HG03139 (cell line): ENCODE results near the gene ADD2.

Experiments used
- ATAC-seq: cut with Tn5 transposase; IDR thresholded peaks from one replicate; pipeline ENCODE4 v1.9.1; 2021; ENCODE audit not compliant: unreplicated experiment

The ADD2 gene

GRCh38 chr2:70724366-70724765 lies 43.6 kb downstream of the ADD2 start:
- ATAC-seq, result no peak

DNA sequence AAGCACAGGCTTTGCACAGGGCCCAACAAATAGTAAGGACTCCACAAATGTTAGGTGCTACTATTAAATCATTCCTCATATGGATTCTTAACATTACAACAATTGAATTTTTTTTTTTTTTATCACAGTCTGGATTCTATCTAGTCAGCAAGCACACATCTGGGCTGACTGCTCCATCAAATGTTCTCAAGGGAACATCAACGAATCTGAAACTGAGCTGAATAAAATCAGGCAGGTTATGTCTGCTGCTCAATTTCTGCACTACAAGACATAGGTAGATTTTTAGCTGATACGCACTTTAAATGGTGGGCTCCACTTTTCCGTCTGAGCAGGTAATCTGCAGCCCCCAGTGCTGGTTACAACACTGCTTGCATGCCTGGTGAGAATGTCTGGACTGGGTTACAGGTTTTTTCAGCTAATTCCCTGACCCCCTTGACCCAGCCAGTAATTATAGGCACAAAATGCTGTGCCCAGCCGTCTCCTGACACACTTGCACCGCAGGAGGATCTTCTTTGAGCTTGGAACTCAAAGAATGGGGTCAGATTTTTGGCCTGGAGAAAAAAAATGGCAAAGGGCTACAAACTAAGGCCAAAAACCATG lies 44.6 kb downstream of the ADD2 start:
- no peak for ATAC-seq

DNA sequence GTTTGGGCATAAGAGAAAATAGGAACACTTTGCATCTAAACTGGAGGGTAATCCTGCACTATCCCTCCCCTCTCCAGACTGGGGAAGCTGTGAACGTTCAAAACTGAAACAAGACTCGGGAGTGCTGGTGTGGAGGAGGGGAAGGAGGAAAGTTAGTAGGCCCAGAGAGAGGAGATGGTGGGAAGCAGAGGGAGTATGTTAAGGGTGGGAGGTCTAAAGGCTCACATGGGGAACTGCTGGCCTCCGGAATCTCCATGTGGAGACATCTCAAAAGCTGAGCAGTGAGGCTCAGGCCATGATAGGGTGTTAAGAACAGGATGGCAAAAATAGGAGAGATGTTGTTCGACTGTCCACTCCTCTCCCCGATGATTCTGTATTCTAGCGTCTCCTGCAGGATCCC lies 47.9 kb downstream of the ADD2 start:
- ATAC-seq, result no peak

DNA sequence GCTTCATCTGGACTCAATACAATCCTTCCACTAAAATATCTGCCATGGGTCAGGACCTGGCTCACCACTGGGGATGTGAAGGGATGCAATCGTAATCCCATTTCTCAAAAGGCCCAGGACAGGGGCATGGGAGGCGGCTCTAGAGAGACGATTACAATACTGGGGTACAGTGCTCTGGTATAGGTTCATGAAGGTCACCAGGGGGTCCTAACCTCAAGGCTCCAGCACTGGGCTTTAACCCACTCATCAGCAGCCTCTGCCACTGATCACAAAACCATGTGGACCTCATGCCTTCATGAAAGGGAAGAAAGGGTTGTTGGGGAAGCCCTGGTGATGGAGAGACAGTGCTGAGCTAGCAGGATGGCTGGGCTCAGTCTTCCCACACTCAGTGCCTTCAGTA lies 48.8 kb downstream of the ADD2 start:
- ATAC-seq, result no peak

- ATAC-seq, result no peak
Observed at GRCh38 chr2:70718736-70719135, 49.3 kb downstream of the ADD2 start.

DNA sequence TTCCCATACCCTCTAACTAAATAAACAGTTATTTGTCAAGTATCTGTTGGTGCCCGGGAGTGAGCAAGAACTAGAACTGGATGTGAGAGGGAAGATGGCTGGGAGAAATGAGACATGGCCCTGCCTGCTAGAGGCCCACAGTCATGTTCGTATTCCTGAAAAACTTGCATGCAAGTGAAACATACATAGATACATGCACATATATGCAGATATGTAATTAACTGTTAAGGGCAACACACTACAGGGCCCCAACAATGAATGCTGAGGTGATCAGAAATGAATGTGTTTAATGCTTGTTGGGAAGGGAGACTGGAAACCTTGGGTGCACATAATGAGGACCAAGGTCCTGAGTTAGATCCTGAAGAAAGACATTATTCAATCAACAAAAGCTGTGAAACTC lies 49.8 kb downstream of the ADD2 start:
- ATAC-seq, result no peak

GRCh38 chr2:70717431-70718038 lies 50.5 kb downstream of the ADD2 start:
- no peak for ATAC-seq

- no peak for ATAC-seq
Observed at GRCh38 chr2:70716951-70717350, 51.0 kb downstream of the ADD2 start.

- ATAC-seq, result no peak
Observed at GRCh38 chr2:70716131-70716743, 51.8 kb downstream of the ADD2 start.

GRCh38 chr2:70715071-70715985 lies 52.7 kb downstream of the ADD2 start:
- no peak for ATAC-seq

DNA sequence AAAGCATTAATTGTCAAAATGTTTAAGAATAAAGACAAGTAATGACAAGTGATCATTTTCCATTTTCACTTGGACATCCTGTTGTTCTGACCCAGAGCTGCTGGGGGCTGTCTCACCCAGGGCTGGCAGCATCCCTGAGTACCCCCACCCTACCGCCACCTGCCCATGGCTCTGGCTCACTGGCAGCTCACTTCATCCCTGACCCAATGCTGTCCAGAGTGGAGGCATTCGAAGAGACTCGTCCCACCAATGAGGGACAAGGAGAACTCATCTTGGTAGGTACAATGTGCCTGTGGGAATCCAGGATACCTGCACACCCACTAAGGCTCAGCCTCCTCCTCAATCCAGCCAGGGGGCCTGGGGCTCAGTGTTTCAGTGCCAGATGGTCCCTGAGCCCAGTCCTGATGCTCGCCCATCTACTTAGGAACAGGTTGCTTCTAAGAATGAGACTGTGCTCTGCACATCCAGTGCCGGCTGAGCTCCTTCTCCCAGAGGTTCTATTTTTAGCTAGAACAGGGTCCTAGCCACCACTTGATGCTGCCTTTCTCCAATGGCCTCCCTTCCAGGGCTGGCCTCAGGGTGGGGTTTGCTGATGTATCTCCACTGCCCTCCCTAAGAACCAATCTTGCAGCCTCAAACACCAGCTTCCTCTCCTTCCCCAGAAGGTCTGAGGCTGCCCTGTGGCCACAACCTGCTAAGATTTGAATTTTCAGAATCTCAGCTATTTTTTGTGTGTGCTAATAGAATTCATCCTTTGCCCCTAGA lies 53.7 kb downstream of the ADD2 start:
- ATAC-seq, result no peak

- ATAC-seq, result no peak
Observed at GRCh38 chr2:70712916-70713315, 55.1 kb downstream of the ADD2 start.

- no peak for ATAC-seq
Observed at GRCh38 chr2:70711191-70711590, 56.8 kb downstream of the ADD2 start.

DNA sequence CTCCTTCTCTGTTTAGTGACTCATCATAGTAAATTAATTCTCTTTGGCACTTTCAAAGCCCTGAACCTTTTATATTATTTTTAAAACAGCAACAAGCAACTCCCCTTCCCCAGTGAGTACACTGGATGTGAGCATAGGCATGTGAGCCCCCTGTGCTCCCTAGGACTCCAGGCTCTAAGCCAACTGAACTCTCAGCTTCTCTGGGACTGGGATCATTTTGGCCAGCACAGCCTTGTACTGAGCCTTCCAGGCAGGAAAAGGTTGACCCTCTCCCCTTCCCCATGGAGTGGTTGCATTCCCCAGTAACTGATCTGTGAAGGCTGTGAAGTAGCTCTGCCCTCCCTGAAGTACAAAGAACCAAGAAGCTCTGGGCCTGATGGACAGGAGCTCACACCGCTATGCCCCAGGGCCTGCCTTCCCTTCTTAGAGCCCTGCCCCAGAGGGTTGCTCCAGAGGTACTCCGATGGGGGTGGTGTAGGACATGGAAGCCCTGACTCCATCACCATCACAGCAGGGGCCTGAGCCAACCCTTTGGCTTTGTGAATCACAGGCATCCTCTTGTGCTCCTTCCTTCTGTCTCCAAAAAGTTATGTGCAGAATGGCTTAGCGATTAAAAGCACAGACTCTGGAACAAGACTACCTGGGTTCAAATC lies 57.8 kb downstream of the ADD2 start:
- no peak for ATAC-seq

- ATAC-seq, result no peak
Observed at GRCh38 chr2:70709275-70710037, 58.5 kb downstream of the ADD2 start.

- ATAC-seq, result no peak
Observed at GRCh38 chr2:70708376-70709199, 59.4 kb downstream of the ADD2 start.

GRCh38 chr2:70707706-70708105 lies 60.3 kb downstream of the ADD2 start:
- no peak for ATAC-seq

DNA sequence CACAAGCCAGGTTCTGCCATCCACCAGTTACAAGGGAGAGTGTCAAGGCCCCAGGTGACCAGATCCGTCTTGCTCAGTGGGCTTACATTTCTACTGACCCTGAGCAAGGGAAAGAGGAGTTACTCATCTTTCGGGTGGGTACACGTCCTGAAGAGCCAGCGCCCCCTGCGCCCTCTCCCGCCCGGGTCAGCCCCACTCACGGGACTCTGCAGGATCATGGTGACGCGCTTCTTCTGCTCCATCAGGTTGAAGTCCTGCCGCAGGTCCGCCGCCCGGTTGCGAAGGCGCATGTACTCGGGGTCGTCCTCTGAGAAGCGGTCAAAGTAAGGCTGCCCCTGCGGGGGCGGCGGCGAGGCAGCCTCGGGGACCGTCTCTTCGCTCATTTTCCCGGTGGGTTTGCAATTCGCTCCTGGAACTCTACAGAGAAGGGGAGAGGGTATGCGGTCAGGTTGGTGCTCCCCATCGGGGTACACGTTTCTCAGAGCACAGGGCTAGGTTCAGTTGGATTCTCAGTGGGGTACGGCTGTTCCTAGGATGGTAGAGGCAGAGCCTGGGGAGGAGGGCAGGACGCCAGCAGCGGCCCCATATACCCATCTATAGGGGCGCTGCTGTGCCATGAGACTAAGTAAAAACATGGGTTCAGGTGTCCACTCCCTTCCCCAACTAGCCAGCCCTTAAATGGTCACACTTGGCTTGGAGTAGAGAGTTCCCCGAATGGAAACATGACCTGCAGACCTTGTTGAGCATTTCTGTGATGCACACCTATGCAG lies 61.8 kb downstream of the ADD2 start:
- no peak for ATAC-seq
